ENCODE results near the gene GID8.

GID8 gene

DNA sequence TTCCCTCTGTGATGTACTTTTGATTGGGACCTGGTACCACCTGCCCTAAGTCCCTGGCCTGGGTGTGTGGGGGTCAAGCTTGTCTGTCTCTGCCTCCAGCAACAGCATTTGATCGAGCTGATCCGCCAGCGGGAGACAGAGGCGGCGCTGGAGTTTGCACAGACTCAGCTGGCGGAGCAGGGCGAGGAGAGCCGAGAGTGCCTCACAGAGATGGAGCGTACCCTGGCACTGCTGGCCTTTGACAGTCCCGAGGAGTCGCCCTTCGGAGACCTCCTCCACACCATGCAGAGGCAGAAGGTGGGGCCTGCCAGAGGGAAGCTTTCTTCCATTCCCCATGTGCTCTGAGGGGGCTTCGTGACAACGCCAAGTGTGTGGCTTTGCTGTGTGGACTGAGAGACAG is 5.4 kb downstream of the GID8 start:
- DNase-seq (ENCODE audit: low read depth, low spot score), result no peak

DNA sequence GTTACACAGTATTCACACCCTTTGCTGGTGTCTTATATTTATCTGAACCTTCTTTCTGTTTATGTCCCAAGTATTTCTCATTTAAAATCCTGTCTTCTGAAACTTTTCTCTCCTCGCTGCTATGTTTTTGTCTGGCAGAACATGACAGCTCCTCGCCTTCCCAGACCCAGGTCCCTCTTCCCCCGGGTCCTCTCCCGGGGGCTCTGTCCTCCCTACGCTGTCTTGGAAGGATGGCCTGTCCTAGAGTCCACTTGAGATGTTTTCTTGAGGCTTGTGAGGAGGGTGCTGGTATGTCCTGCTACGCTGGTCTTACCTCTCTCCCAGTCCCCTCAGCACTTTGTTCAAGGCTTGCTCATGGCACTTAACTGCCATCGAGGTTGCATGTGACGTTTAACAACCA is 6.2 kb downstream of the GID8 start:
- no peak for DNase-seq (ENCODE audit: low read depth, low spot score)

DNA sequence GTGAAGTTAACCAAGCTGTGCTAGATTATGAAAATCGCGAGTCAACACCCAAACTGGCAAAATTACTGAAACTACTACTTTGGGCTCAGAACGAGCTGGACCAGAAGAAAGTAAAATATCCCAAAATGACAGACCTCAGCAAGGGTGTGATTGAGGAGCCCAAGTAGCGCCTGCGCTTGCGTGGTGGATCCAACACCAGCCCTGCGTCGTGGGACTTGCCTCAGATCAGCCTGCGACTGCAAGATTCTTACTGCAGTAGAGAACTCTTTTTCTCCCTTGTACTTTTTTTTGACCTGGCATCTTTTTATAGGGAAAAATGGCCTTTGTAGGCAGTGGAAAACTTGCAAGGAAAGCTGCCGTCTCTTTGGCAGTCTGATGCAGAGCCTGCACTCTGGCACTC is 6.8 kb downstream of the GID8 start:
- no peak for DNase-seq (ENCODE audit: low read depth, low spot score)

DNA sequence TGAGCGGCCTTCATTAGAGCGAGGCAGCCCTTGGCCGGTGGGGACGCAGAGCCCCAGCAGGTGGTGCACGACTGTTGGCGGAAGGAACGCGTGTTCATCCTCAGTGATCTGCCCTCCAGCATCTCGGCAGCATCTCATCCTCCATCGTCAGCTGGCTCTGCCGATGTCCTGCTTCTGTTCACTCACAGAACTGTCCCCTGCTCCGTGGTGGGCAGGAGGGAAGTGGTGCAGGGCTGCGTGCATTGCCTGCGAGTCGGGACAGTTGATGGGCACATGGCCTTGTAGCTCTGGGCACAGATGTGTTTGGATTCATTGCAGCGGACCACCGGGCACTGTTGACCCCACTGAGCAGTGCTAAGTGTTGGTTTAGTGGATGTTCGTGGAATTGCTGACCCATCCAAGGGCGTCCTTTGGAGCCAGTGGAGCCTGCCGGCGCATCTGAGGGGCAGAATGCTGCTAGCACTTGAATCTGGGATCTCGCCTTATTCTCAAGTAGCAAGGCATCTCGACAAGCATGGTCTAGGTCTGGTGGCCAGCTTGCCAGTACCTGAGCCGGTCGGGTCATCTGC is 7.9 kb downstream of the GID8 start:
- DNase-seq (ENCODE audit: low read depth, low spot score), result no peak

DNA sequence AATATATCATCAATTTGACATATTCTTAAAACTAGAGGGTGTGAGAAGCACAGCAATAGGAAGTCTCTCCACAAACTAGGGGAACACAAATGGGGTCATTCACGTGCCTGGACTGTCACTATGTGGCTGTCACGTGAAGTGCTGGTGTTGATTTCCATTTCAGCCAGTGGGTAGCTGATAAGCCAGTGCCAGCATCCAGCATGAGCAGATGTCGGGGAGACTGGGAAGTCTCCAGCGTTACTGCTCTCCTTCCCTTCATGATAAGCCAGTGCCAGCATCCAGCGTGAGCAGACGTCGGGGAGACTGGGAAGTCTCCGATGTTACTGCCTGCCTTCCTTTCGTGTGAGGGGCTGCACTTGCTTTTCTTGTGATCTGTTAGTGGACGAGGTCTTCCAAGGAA is 9.0 kb downstream of the GID8 start:
- DNase-seq (ENCODE audit: low read depth, low spot score), result no peak

DNA sequence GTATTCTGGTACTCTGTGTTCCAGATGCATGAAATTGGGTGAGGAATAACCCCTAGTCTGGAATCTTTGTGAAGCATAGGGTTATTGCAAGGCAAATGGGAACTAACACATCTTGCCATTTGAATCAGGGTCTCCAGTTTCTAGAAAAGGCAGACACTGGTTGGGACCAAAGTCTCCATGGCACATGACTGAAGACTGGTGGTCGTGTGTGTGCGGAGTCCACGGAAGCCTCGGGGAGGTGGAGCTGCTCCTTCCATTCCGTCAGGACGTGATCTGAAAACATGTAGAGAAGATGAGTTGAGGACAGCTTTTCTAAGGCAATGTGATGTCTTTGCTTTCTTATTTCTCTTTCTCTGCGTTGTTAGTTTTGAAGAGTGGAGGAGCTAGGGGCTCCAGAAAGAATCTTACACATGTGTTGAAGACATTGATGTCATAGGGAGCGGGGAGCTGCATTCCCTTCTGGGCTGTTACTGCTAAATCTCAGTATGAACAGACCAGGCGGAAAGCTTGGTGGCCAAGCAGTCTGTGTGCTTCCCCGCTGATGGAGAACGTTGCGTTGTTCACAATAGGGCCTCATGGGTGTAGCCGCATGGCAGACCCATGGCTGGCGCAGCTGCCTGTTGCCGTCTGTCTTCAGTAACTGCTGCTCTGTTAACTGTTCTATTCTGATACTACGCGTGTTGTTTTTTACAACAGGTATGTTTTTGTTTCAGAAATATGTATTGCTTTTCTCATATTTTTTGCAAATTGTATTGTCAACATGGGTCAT is 9.8 kb downstream of the GID8 start:
- DNase-seq (ENCODE audit: low read depth, low spot score), result no peak

DNA sequence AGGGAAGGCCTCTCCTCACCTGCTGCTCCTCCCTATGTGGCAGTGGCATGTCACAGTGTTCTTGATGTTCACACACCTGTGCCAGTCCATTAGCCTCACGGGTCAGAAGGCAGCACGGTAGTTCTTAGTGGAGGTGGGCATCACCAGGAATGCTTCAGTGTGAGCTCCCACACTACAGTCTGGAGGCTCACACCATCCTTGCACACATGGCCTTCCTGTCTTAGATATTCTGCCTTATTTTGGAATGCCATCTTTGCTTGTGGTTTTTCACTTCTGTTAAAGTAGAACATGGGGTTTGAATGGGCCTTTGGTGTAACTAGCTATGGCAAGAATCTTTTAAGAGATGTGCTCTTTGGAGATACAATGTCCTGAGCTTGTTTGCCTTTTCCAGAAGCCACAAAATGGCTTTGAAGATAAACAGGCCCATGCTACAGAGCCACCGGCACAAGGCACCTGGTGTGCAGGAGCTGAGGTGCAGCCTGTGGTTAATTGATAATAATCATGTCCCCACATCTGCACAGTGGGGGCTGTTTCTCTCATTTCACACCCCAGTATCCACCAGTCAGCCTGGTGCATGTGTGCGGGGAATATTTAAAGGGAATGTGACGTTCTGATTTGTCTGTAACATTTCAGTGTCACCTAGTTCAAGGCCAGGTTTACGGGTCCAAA is 11.3 kb downstream of the GID8 start:
- DNase-seq (ENCODE audit: low read depth, low spot score), result no peak

DNA sequence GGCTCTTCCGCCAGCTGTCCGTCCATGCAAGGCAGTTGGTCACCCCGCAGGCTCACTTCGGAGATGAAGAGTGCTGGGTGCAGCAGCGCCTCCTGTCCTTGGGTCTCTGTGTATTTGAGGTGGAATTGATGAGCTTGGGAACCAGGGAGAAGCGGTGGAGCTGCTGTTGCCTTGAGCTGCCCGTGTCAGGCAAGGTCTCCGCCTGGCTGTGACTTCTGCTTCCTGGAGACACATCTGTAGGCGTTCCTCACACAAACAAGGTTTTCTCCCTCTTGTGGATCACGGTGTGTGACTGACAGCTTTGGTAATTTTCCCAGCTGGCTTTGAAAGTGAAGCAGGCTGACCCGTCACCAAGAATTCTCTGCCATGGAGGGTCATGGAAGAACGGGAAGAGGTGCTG is 12.0 kb downstream of the GID8 start:
- no peak for DNase-seq (ENCODE audit: low read depth, low spot score)

DNA sequence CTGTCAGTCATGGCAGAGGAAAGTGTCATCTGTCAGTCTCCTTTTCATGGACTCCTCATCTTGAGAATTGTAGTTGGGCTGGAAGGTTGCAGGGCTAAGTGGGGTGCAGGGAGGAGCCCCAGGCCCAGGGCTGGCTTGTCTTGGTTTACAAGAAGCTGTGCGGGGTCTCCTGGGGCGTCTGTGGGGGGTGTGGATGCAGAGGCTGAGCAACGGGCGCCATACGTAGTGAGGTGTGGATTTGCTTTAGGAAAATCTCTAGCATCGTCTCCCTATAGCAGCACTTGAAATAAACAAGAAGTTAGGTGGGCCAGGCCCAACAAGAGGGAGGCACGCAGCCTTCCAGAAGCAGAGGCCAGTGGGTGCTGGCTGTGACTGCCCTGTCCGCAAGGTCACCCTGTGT is 12.8 kb downstream of the GID8 start:
- DNase-seq (ENCODE audit: low read depth, low spot score), result no peak

DNA sequence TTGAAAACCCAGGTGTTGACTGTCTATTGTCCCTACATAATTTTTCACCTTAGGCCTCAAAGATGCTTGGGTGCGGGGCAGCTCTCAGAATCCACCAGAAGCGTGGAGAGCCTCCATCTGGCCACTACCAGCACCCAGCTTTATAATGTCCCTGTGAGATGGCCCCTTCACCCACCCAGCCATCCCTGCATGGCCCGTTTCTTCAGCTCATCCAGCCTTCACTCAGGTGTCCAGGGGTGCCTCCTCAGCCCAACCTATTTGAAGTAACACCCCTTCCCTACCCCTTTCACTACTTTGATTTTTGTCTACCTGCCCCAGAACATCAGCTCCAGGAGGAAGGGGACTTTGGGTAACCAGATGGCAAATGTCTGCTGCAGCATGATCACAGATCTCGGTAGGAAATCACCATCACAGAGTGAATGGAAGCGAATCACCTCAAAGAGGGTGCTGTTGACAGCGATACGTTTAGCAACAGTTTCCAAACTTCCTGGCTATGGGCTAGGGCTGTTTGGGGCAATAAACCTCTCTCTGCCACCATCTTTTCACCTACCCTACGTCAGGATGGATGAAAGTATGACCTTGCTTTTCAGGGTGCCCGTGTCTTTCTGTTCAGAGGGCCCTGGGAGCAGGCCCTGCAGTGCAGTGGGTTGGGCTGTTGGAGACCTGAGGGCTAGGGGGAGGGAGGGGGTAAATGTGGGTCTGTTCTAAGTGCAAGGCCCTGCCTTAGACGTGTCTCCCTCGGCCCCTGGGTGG is 13.4 kb downstream of the GID8 start:
- no peak for DNase-seq (ENCODE audit: low read depth, low spot score)

DNA sequence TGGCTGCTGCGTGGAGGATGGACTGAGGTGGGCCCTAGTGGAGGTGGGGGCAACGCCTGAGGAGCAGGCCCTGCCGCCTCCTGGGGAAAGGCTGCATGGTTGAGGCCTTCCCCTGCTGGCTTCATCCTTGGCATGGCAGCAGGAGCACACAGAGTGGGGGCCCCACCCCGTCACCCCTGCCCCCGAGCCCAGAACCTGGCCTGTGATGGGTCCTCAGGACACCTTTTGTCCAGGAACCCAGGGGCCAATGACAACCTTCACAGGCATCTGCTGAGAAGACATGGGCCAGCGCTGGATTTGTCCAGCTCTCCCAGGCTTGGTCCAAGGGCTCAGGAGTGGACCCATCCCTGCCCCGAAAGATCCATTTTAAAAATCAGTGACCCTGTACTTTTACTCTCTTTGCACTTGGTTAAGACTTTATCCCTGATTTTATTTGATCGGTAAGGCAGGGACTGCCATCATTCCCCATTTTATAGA is 14.0 kb downstream of the GID8 start:
- DNase-seq (ENCODE audit: low read depth, low spot score), result no peak

DNA sequence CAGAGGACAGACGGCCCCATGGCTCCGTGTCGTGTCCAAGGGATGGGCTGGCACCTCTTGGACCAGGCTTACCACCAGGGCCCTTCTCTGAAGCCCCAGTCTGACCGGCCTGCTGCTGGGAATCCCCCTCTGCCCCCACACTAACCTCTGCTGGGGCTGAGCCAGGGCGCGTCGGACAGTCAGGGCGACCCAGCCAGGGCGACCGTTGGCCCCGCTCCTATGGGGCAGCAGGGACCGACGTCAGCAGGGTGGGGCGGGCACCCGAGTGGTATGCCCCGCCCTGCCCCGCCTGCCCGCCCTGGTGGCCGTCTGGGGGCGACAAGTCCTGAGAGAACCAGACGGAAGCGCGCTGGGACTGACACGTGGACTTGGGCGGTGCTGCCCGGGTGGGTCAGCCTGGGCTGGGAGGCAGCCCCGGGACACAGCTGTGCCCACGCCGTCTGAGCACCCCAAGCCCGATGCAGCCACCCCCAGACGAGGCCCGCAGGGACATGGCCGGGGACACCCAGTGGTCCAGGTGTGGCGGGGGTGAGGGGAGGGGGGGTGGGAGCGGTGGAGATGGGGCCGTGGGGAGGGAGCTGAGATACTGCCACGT is 14.5 kb downstream of the GID8 start, which contains the start of gene SLC17A9:
SLC17A9 (plus strand) TSS at position 337 of the 595 bp plus-strand sequence; CDS start at position 459, 122 bp downstream.
- peak; percentile 68 for DNase-seq (ENCODE audit: low read depth, low spot score)

DNA sequence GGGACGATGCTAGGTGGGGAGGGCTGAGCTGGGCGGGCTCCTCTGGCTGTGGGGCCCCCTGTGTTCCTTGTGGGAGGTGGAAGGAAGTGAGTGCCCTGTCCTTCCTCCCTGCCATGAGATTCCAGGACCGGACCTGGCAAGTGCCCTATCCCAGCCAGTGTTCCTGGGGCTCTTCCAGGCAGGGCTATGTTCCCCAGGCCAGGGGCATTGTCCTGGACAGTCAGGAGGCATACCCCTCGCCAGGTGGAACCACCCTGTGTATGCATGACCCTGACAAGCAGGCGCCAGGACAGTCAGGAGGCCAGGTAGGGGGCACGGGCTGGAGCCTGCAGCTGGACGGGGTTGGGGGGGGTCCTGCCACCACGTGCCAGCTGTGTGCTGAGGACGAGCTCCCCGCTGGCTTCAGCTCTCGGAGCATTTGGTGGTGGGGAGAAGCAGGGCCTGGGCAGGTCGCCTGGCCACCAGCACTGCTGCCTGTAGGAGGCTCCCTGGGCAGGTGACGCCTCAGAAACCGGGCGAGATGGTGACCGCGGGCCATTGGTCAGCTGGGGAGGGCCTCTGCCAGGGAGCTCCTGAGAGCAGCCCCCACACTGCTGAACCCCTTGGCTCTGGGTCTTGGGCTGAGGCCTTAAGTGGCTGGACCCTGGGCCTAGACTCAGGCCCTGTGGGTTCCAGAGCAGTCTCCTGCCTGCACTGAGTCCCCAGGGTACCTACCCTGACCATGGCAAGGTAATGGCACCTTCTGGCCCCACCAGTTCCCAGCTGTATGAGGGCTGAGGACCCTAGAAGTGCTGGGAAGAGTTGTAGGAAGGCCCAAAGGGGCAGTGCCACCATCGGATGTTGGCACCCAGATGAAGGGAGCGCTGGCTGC is 15.3 kb downstream of the GID8 start:
- no peak for DNase-seq (ENCODE audit: low read depth, low spot score)

DNA sequence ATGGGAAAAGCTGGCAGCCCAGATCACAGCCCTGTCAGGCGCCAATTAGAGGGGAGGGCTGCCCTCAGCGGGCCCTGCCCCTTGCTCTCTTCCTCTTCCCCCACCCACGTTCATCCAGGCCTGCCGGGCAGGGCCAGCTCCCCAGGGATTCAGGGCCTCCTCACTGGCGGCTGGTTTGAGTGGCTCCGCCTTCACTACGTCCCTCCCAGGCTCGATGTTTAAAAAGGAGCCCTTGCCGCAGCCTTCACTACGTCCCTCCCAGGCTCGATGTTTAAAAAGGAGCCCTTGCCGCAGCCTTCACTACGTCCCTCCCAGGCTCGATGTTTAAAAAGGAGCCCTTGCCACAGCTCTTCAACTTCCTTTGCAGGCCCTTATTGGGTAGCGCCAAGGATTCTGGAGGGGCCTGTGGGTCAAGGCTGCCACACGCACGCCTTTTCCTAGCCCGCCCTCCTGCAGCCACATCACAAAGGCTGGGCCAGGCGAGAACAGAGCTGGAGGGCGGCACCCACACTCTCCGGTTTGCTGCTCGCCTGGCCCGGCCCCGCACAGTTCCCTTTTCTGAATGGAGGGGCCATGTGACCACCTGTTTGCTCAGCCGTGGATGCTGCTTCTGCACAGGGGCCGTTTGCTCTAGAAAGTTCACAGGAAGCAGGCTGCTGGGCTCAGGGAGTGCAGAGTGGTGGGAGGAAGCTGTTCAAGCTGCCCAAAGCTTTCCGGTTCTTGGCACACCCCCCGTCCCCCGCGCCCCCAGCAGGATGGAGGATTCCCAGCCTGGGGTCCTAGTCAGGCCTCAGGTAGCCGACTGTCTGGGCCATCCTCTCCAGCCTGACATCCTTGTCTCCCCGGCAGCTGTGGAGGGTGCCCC is 16.1 kb downstream of the GID8 start:
- peak; percentile 58 for DNase-seq (ENCODE audit: low read depth, low spot score)

DNA sequence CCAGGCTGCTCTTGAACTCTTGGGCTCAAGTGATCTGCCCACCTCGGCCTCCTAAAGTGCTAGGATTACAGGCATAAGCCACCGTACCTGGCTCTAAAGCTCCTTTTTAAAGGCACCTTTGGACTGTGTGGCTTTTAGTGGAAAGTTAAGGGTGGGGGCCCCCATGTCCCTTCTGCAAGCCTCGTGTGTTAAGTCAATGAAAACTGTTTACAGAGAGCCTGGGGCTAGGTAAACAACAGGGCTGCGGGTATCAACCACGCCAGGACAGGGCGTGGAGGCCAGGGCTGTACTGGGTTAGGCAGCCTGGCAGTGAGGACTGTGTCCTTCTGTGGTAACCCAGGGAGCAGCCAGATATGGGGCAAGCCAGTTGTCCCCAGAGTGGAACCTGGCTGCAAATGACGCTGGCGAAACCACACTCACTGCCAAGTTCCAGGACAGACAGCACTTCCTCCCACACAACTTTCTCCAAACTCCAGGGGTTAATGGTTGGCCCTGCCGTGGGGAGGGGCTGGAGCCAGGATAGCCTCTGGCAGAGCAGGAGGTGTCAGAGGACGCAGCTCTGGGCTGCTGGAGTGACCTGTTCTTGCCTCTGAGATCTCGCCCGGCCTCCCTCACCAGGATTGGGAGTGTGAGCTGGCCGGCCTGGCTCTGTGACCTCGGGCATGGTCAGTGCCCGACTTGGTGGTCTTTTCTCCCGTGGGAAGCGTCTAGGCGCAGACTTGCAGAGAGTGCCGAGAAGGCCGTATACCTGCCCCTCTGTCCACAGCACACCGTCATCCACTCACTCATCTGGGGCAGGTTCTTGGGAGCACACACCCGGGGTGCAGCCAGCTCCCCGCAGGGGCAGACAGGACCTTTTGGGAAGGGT is 17.8 kb downstream of the GID8 start:
- DNase-seq (ENCODE audit: low read depth, low spot score), result peak; percentile 80

DNA sequence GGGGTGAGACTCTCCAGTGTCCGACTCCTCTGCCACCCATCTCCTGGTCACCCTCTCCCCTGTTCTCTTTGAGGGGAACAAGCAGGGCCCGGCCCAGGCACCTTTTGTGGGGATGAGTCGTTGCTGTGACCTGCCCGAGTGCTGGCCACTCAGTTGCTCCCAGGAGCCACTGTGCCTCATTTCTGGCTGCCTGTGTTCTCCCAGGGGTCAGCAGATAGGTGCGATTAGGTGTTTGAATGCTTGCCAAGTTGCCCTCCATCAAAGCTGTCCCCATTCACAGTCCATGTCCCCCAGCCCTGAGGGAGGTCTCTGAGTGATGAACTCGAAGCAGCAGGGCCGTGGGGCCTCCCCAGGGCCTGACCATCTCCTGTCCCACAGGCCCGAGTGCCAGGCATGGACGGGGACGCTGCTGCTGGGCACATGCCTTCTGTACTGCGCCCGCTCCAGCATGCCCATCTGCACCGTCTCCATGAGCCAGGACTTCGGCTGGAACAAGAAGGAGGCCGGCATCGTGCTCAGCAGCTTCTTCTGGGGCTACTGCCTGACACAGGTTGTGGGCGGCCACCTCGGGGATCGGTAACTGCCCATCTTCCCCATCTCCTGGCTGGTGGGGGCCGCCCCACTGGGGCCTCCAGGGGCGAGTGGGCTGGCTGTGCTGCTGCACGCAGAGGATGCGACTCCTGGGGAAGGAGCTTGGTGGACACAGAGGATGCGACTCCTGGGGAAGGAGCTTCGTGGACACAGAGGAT is 18.6 kb downstream of the GID8 start:
- no peak for DNase-seq (ENCODE audit: low read depth, low spot score)

DNA sequence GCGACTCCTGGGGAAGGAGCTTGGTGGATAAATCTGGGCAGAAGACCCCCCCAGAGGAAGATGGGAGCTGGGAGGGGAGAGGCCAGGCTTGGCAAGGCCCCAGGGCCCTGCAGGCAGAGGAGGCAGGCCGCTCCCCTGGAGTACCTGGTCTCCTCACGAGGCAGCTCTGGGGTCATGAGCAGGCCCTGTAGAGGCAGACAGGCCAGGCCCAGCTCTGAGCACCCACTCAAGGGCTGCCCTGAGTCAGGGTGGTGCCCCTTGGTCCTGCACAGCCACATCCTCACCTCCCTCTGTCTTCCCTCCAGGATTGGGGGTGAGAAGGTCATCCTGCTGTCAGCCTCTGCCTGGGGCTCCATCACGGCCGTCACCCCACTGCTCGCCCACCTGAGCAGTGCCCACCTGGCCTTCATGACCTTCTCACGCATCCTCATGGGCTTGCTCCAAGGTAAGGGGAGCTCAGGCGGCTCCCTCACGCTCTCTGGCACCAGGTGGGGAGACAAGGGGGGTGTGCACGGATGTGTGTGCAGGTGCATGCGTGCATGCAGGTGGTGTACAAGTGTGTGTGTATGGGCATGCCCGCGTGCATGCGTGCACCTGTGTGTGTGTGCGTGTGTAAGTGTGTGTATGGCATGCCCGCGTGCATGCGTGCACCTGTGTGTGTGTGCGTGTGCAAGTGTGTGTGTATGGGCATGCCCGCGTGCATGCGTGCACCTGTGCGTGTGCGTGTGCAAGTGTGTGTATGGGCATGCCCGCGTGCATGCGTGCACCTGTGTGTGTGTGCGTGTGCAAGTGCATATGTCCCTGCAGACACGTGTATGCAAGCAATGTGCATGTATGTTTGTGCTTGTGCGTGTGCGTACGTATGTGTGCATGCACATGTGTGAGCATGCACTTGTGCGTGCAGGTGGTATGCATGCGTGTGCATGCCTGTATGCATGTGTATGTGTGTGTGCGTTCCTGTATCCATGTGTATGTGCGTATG is 19.5 kb downstream of the GID8 start:
- no peak for DNase-seq (ENCODE audit: low read depth, low spot score)

All from ELF-1 (cell line).